ENCODE data around the gene RAD50. TPM values are rescaled to one million over a fixed set of nuclear protein-coding genes. Genes with fewer than 3 reads are reported as not detected.
A peak's percentile ranks its signal among the peaks of the same experiment; 100 is the strongest.

Gene RAD50
- total and polyA plus RNA-seq, 10 of the 15 experiments (the other 5 are each of a cell fraction or from before 2014, with no cell fraction given) = 12.8 to 68.6 (median 47.0) TPM

DNA sequence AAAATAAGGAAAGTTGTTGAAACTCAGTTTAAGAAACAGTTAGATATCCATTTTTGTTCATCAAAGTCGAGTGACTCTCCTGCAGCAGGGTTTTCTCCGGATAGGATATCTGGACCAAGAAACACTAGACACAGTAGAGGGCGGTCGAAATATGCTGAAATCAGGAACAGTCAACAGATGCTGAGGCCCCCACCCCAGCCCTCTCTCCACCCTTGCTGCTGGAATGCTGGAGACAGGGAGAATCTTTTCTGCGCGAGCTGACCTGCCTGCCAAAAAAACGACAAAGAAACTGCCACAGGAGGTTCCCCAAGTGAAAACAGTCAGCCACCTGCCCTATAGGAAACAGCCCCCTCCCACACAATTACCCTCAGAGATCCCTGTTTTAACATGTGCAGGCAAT lies 96.9 kb downstream of the RAD50 start (continued):
- TF ChIP-seq, protein P1, sequence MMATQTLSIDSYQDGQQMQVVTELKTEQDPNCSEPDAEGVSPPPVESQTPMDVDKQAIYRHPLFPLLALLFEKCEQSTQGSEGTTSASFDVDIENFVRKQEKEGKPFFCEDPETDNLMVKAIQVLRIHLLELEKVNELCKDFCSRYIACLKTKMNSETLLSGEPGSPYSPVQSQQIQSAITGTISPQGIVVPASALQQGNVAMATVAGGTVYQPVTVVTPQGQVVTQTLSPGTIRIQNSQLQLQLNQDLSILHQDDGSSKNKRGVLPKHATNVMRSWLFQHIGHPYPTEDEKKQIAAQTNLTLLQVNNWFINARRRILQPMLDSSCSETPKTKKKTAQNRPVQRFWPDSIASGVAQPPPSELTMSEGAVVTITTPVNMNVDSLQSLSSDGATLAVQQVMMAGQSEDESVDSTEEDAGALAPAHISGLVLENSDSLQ (IDR thresholded peaks at IDR 0.05) = no peak
- TF ChIP-seq, protein P2, sequence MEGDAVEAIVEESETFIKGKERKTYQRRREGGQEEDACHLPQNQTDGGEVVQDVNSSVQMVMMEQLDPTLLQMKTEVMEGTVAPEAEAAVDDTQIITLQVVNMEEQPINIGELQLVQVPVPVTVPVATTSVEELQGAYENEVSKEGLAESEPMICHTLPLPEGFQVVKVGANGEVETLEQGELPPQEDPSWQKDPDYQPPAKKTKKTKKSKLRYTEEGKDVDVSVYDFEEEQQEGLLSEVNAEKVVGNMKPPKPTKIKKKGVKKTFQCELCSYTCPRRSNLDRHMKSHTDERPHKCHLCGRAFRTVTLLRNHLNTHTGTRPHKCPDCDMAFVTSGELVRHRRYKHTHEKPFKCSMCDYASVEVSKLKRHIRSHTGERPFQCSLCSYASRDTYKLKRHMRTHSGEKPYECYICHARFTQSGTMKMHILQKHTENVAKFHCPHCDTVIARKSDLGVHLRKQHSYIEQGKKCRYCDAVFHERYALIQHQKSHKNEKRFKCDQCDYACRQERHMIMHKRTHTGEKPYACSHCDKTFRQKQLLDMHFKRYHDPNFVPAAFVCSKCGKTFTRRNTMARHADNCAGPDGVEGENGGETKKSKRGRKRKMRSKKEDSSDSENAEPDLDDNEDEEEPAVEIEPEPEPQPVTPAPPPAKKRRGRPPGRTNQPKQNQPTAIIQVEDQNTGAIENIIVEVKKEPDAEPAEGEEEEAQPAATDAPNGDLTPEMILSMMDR (IDR thresholded peaks at IDR 0.05 in 2 of 3, conservative IDR thresholded peaks at IDR 0.05 in 1 of 3; ENCODE audit: control insufficient read depth in 2 of 3, extremely low read depth in 1 of 3, insufficient read depth in 1 of 3, low read depth in 3 of 3, low read length in 3 of 3) = no peak

DNA sequence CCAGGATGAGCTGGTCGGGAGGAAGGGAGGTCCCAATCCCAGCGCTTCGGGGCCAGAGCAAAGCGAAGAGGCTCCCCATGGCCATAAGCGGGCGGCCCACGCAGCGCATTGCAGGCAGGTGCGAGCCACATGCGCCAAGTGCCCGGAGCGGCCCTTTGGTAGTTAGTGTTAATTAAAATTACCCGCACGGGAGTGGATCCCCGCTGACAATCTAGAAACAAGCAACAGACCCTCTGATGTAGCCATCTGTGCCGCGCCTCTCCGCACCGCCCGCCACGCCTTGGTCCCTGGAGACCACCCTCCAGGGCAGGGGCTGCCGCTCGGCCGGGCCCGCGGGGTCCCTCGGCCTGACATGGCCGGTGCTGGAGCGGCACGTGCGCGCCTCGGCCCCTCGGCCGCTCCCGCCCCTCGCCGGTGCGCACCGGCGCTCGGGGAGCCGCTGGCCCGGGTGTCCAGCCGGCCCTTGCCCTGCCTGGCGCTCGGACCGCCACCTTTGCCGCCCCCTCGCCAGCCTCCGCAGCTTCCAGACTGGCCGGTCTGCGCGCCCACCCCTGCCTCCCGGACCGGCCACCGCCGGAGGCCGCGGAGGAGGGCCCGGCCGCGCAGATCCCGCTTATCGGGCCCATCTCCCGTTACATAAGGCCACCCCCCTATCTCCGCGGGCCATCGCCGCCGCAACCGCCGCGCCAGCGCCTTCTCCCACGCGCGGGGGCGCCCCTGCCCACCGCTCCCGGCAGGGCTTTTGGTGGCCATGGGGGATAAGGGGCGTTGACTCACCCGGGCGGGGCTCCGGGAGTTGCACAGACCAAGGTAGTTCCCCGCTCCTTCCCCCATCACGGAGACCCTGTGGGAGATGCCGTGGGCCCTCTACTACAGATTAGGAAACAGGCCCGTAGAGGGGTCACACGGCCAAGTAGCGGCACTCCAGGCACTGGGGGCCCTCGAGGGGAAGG lies 99.3 kb downstream of the RAD50 start:
- H3K4me1 ChIP-seq (ENCODE audit: control insufficient read depth, insufficient read depth, low read length) = peaks cover 37% of the 10 kb centered on the region
- FAIRE-seq (no peak), ATAC-seq (peak; percentile 42), DNase-seq (ENCODE audit: low read depth, low spot score) (no peak)
- no peaks in the 10 kb centered on the region for H3K79me2 ChIP-seq (ENCODE audit: control insufficient read depth, insufficient read depth, low read length)
- H3K9ac ChIP-seq (ENCODE audit: control insufficient read depth, insufficient read depth, low read length) = peak overlapping the region; percentile 50; the same call in 1 of the 2 replicates
- ChIA-PET CTCF (interaction anchor here (0.6 kb wide), 1 partner anchor 166 kb away, joined by 3 read pairs; no protein-coding TSS in a partner anchor), POLR2A (interaction anchor here (0.6 to 1.1 kb wide), 2 partner anchors 37 to 100 kb away, joined by 3 read pairs; no protein-coding TSS in a partner anchor), SMC1A (ENCODE audit: uncharacterized antibody, unreplicated experiment) (interaction anchor here (0.8 to 12.1 kb wide), 2 partner anchors 19 to 129 kb away, joined by 3 to 156 read pairs; partner anchors contain the start of gene IL4), RAD21 (ENCODE audit: unreplicated experiment) (interaction anchor here (1.6 to 9.2 kb wide), 2 partner anchors 15 to 94 kb away, joined by 4 to 113 read pairs; no protein-coding TSS in a partner anchor)
- H4K20me1 ChIP-seq (ENCODE audit: control insufficient read depth, insufficient read depth) = no peaks in the 10 kb centered on the region
- H3K36me3 ChIP-seq (ENCODE audit: control insufficient read depth in 2 of 2, insufficient read depth in 2 of 2, low read length in 1 of 2) = no peaks in the 10 kb centered on the region
- no peaks in the 10 kb centered on the region for H3K9me3 ChIP-seq (replicated peaks; ENCODE audit: control insufficient read depth, insufficient read depth, low read length)
- no peaks in the 10 kb centered on the region for H3K27me3 ChIP-seq (replicated peaks in 1 of 2; ENCODE audit: control insufficient read depth in 2 of 2, insufficient read depth in 2 of 2, low read length in 1 of 2)
- 26% methylated on average over 89 of the region's 92 CpGs for WGBS (ENCODE audit: insufficient coverage, insufficient replicate concordance, low lambda C conversion rate, missing lambda C conversion rate)
- peak overlapping the region; percentile 75 for H3K4me2 ChIP-seq (ENCODE audit: control insufficient read depth, insufficient read depth)
- in situ Hi-C loops (cut with MboI) = no loop called here
- intact Hi-C loops (cut with micrococcal nuclease; ENCODE audit: unreplicated experiment) = no loop called here
- BruUV-seq (replicated peaks) = no TSS peak
- peak overlapping the region; percentile 47; the same call in 1 of the 2 replicates for H3K4me3 ChIP-seq
- H2AFZ ChIP-seq (ENCODE audit: control insufficient read depth, low read depth, low read length) = peak overlapping the region; percentile 16
- H3K27ac ChIP-seq (ENCODE audit: control insufficient read depth, insufficient read depth) = no peak overlapping the region
- TF ChIP-seq NFYA (IDR thresholded peaks at IDR 0.05; ENCODE audit: borderline replicate concordance, low read depth, low read length) = no peak
- no peak for TF ChIP-seq TARDBP (IDR thresholded peaks at IDR 0.05; ENCODE audit: borderline replicate concordance)
- no peak for TF ChIP-seq BMI1 (IDR thresholded peaks at IDR 0.05; ENCODE audit: borderline replicate concordance)
- no peak; the same call in 1 of the 2 replicates for TF ChIP-seq PAX5 (IDR thresholded peaks at IDR 0.05; ENCODE audit: borderline replicate concordance, low read depth, low read length)
- TF ChIP-seq ZNF384 (IDR thresholded peaks at IDR 0.05; ENCODE audit: borderline replicate concordance, low read depth, low read length) = no peak
- TF ChIP-seq BACH1 (IDR thresholded peaks at IDR 0.05; ENCODE audit: borderline replicate concordance) = peak; percentile 53; the same call in 1 of the 2 replicates
- TF ChIP-seq, protein P3, sequence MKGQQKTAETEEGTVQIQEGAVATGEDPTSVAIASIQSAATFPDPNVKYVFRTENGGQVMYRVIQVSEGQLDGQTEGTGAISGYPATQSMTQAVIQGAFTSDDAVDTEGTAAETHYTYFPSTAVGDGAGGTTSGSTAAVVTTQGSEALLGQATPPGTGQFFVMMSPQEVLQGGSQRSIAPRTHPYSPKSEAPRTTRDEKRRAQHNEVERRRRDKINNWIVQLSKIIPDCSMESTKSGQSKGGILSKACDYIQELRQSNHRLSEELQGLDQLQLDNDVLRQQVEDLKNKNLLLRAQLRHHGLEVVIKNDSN (IDR thresholded peaks at IDR 0.05; ENCODE audit: borderline replicate concordance, extremely low read length, insufficient read depth, low read depth, low read length) = no peak
- TF ChIP-seq, protein P4, sequence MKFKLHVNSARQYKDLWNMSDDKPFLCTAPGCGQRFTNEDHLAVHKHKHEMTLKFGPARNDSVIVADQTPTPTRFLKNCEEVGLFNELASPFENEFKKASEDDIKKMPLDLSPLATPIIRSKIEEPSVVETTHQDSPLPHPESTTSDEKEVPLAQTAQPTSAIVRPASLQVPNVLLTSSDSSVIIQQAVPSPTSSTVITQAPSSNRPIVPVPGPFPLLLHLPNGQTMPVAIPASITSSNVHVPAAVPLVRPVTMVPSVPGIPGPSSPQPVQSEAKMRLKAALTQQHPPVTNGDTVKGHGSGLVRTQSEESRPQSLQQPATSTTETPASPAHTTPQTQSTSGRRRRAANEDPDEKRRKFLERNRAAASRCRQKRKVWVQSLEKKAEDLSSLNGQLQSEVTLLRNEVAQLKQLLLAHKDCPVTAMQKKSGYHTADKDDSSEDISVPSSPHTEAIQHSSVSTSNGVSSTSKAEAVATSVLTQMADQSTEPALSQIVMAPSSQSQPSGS (IDR thresholded peaks at IDR 0.05; ENCODE audit: low read length) = no peak
- peak; percentile 74 to 94 for TF ChIP-seq BHLHE40 (IDR thresholded peaks at IDR 0.05; ENCODE audit: borderline replicate concordance in 1 of 2, low read depth in 2 of 2, low read length in 1 of 2)

Data from GM12878 (cell line).